Trophoblast cell (in vitro differentiated cells and primary cell): ENCODE data around the gene GRB14.

ENCODE experiments used
- DNase-seq, 2 donors: peaks; one replicate each; pipeline ENCODE4 v3.0.0-alpha.2; 2016
- H2AFZ ChIP-seq: 2 replicates; pipeline ENCODE4 v1.6.1; 2013; ENCODE audit warnings: low read length, moderate library complexity, mild to moderate bottlenecking; ENCODE audit not compliant: insufficient read depth, poor library complexity
- H2AK5ac ChIP-seq: 2 replicates; pipeline ENCODE4 v1.6.1; 2013; ENCODE audit warnings: mild to moderate bottlenecking, low read length
- H2BK120ac ChIP-seq: 2 replicates; pipeline ENCODE4 v1.6.1; 2013; ENCODE audit warnings: low read length, mild to moderate bottlenecking, moderate library complexity; ENCODE audit not compliant: insufficient read depth, poor library complexity
- H2BK12ac ChIP-seq: 2 replicates; pipeline ENCODE4 v1.6.1; 2013; ENCODE audit warnings: mild to moderate bottlenecking, low read length, moderate library complexity
- H2BK5ac ChIP-seq: 2 replicates; pipeline ENCODE4 v1.6.1; 2013; ENCODE audit warnings: low read length, low read depth, moderate library complexity, mild to moderate bottlenecking; ENCODE audit not compliant: poor library complexity
- H3K14ac ChIP-seq: 2 replicates; pipeline ENCODE4 v1.6.1; 2013; ENCODE audit warnings: mild to moderate bottlenecking, low read length
- H3K18ac ChIP-seq: 2 replicates; pipeline ENCODE4 v1.6.1; 2013; ENCODE audit warnings: mild to moderate bottlenecking, low read length
- H3K23ac ChIP-seq: 2 replicates; pipeline ENCODE4 v1.6.1; 2013; ENCODE audit warnings: low read length
- H3K27ac ChIP-seq: 2 replicates; pipeline ENCODE4 v1.5.1; 2013; ENCODE audit warnings: low read depth, mild to moderate bottlenecking, inconsistent platforms, low read length, moderate library complexity
- H3K27me3 ChIP-seq: 2 replicates; pipeline ENCODE4 v1.6.1; 2013; ENCODE audit warnings: inconsistent platforms, mild to moderate bottlenecking, low read length, moderate library complexity; ENCODE audit not compliant: insufficient read depth
- H3K36me3 ChIP-seq, 2 experiments: 1 replicate in 1 of 2; 2 replicates in 1 of 2; pipeline ENCODE4 v1.6.1; 2013; ENCODE audit warnings: low read length in 2 of 2, mild to moderate bottlenecking in 2 of 2, moderate library complexity in 1 of 2; ENCODE audit not compliant: insufficient read depth in 2 of 2, control insufficient read depth in 1 of 2
- H3K4ac ChIP-seq: 2 replicates; pipeline ENCODE4 v1.6.1; 2013; ENCODE audit warnings: low read depth, mild to moderate bottlenecking, low read length, moderate library complexity
- H3K4me1 ChIP-seq, 2 experiments: 1 replicate in 1 of 2; 2 replicates in 1 of 2; pipeline ENCODE4 v1.6.1; 2013; ENCODE audit warnings: low read length in 2 of 2, mild to moderate bottlenecking in 2 of 2, moderate library complexity in 1 of 2; ENCODE audit not compliant: insufficient read depth in 2 of 2, control insufficient read depth in 1 of 2
- H3K4me2 ChIP-seq: 2 replicates; pipeline ENCODE4 v1.6.1; 2013; ENCODE audit warnings: inconsistent platforms, mild to moderate bottlenecking, low read length, moderate library complexity
- H3K4me3 ChIP-seq: 2 replicates; pipeline ENCODE4 v1.5.1; 2013; ENCODE audit warnings: mild to moderate bottlenecking, low read depth, low read length, inconsistent platforms
- H3K79me1 ChIP-seq: one replicate; pipeline ENCODE4 v1.6.1; 2013; ENCODE audit warnings: low read length
- H3K79me2 ChIP-seq: 2 replicates; pipeline ENCODE4 v1.6.1; 2013; ENCODE audit warnings: low read length, mild to moderate bottlenecking; ENCODE audit not compliant: control insufficient read depth, insufficient read depth, poor library complexity
- H3K9ac ChIP-seq: 2 replicates; pipeline ENCODE4 v1.6.1; 2013; ENCODE audit warnings: mild to moderate bottlenecking, low read length
- H3K9me3 ChIP-seq: 2 replicates; pipeline ENCODE4 v1.6.1; 2013; ENCODE audit warnings: low read depth, mild to moderate bottlenecking, control low read depth, inconsistent platforms, low read length; ENCODE audit not compliant: insufficient read depth
- H4K12ac ChIP-seq: 2 replicates; pipeline ENCODE4 v1.6.1; 2013; ENCODE audit warnings: low read depth, mild to moderate bottlenecking, low read length, moderate library complexity
- H4K8ac ChIP-seq: 2 replicates; pipeline ENCODE4 v1.6.1; 2013; ENCODE audit warnings: low read depth, mild to moderate bottlenecking, low read length, moderate library complexity
- H4K91ac ChIP-seq: one replicate; pipeline ENCODE4 v1.6.1; 2013; ENCODE audit warnings: low read depth, mild to moderate bottlenecking, low read length, moderate library complexity
- WGBS: extraction: QIAGEN DNeasy Blood & Tissue Kit; methylation state at CpG from one replicate; pipeline ENCODE4 v1.1.7; 2013; ENCODE audit warnings: missing lambda C conversion rate; ENCODE audit not compliant: insufficient read length, insufficient coverage; ENCODE audit errors: extremely low coverage; 5-methylcytosine and 5-hydroxymethylcytosine counted together

Gene GRB14

DNA sequence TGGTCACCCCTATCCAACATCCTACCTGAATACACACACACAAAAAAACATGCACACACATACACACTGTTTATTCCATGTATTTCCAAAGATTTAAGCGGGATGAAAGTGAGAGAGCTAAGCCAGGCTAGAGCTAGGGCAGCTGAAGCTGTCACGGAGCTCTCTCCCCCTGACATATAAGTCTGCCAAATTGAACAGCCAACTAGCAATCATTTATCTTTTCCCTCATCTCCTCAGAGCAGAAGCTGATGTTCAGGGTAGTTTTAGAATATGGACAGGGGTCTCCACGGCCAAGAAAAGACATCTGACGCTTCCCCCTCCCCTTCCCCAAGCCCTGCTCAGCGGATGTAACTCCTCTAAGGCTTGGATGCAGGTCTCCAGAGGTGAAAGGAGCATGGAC is 171.6 kb downstream of the GRB14 start:
- no peak for DNase-seq
- Histone ChIP-seq H3K36me3 (no peaks in the 10 kb centered on the region), H3K9ac (no peak overlapping the region), H3K79me1 (no peaks in the 10 kb centered on the region), H3K14ac (no peak overlapping the region), H2BK120ac (no peak overlapping the region), H2BK12ac (no peak overlapping the region), H2BK5ac (no peak overlapping the region), H3K4ac (no peak overlapping the region), H3K79me2 (no peaks in the 10 kb centered on the region), H3K27ac (no peak overlapping the region), H3K23ac (no peak overlapping the region), H2AK5ac (no peak overlapping the region), H3K18ac (no peak overlapping the region), H4K8ac (no peak overlapping the region), H3K4me3 (no peak overlapping the region), H3K4me1 (no peaks in the 10 kb centered on the region), H2AFZ (no peak overlapping the region), H4K91ac (no peak overlapping the region), H3K4me2 (no peak overlapping the region), H3K27me3 (no peaks in the 10 kb centered on the region), H4K12ac (no peak overlapping the region), H3K9me3 (no peaks in the 10 kb centered on the region)
- WGBS: no CpG with 5 or more reads among the region's 5 CpGs

GRCh38 chr2:164447660-164448059 is 173.6 kb downstream of the GRB14 start:
- H3K23ac ChIP-seq: peak overlapping the region; percentile 86
- no peak overlapping the region for H2AK5ac ChIP-seq
- no peak overlapping the region for H3K14ac ChIP-seq
- H2BK120ac ChIP-seq: no peak overlapping the region
- H3K79me1 ChIP-seq: no peaks in the 10 kb centered on the region
- H3K18ac ChIP-seq: no peak overlapping the region
- no CpG with 5 or more reads among the region's 5 CpGs for WGBS
- H3K36me3 ChIP-seq: no peaks in the 10 kb centered on the region
- no peak overlapping the region for H3K4me3 ChIP-seq
- H3K27me3 ChIP-seq: no peaks in the 10 kb centered on the region
- DNase-seq: no peak
- no peak overlapping the region for H4K8ac ChIP-seq
- H3K4ac ChIP-seq: no peak overlapping the region
- no peak overlapping the region for H4K91ac ChIP-seq
- H3K9me3 ChIP-seq: no peaks in the 10 kb centered on the region
- H3K4me2 ChIP-seq: no peak overlapping the region
- H4K12ac ChIP-seq: no peak overlapping the region
- no peak overlapping the region for H2BK5ac ChIP-seq
- no peaks in the 10 kb centered on the region for H3K79me2 ChIP-seq
- no peak overlapping the region for H3K9ac ChIP-seq
- H2AFZ ChIP-seq: no peak overlapping the region
- no peaks in the 10 kb centered on the region for H3K4me1 ChIP-seq
- H3K27ac ChIP-seq: no peak overlapping the region
- no peak overlapping the region for H2BK12ac ChIP-seq
